ENCODE measurements around the gene SLC35E3. TPM values are rescaled to one million over a fixed set of nuclear protein-coding genes. Genes with fewer than 3 reads are reported as not detected.

SLC35E3 gene
- total and polyA plus RNA-seq, 2 of the 13 experiments (the other 11 are each of a cell fraction or from before 2014, with no cell fraction given), result 13.0 to 22.1 TPM

DNA sequence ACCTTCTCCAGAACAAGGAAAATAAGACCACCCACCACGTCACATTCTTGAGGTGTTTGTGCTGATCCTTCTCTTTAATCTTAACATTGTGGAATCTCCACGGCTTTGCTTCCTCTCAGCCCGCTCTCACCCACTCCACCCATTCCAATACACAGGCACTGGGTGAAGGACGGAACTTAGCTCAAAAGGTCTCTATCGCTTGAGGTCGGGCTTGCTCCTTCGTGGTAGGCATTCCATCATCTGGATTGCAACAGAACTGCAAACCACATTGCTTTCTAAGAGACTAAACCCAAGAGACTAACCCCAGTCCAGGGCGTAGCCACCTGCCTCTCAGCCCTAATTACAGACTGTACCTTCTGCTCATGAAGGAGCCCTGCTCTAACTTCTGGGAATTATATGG lies 38.0 kb downstream of the SLC35E3 start:
- POLR2A ChIA-PET, result interaction anchor here (9.2 kb wide), 1 partner anchor 24 kb away, joined by 184 read pairs; the partner anchor contains the start of gene MDM2
- Histone ChIP-seq H3K9ac (ENCODE audit: insufficient read depth, low read depth, low read length) (no peak overlapping the region), H3K9me3 (ENCODE audit: low read length) (no peaks in the 10 kb centered on the region), H3K27ac (ENCODE audit: extremely low read length, insufficient read depth, low read length) (peak overlapping the region; percentile 15), H3K4me1 (ENCODE audit: insufficient read depth, low read length) (peaks cover 70% of the 10 kb centered on the region), H3K36me3 (replicated peaks in 1 of 2; ENCODE audit: control insufficient read depth in 1 of 2, insufficient read depth in 2 of 2, low read length in 2 of 2) (no peaks in the 10 kb centered on the region; a peak in 2 of 5 replicates), H2AFZ (ENCODE audit: low read length) (no peak overlapping the region), H3K4me2 (ENCODE audit: low read depth, low read length) (no peak overlapping the region), H3K4me3 (replicated peaks in 1 of 3; ENCODE audit: insufficient read depth in 1 of 3, low read depth in 2 of 3, low read length in 3 of 3) (no peak overlapping the region), H3K27me3 (ENCODE audit: control insufficient read depth in 1 of 2, insufficient read depth in 2 of 2, low read length in 2 of 2) (no peaks in the 10 kb centered on the region), H3K79me2 (ENCODE audit: insufficient read depth, low read length) (peaks cover 7% of the 10 kb centered on the region), H4K20me1 (ENCODE audit: insufficient read depth, low read length) (no peaks in the 10 kb centered on the region)
- intact Hi-C loops (cut with micrococcal nuclease; ENCODE audit: unreplicated experiment) (no loop called here), in situ Hi-C loops (cut with HindIII; ENCODE audit: extremely low pct_ligation_motif_present, low pct_unique_long_range_greater_than_20kb) (no loop called here)
- DNase-seq (ENCODE audit: low spot score) (peak; percentile 29), ATAC-seq (peak; percentile 19), FAIRE-seq (no peak)
- BruUV-seq (replicated peaks), result no TSS peak
- CTCF ChIA-PET (ENCODE audit: low intra/inter-chr PET ratio, low total read pairs), result no interaction called here
- 72% methylated on average over 8 of the region's 8 CpGs for WGBS (ENCODE audit: low lambda C conversion rate)
- no peak for TF ChIP-seq ZBTB8A (CRISPR knock-in tag; IDR thresholded peaks at IDR 0.05; ENCODE audit: borderline replicate concordance, low read depth)
- TF ChIP-seq ZNF564 (CRISPR knock-in tag; IDR thresholded peaks at IDR 0.05), result no peak
- no peak for TF ChIP-seq POLR2A (IDR thresholded peaks at IDR 0.05; ENCODE audit: insufficient read depth in 1 of 2, low read depth in 2 of 2, low read length in 2 of 2)
- TF ChIP-seq POLR2G (IDR thresholded peaks at IDR 0.05; ENCODE audit: low read depth, low read length), result no peak
- TF ChIP-seq TEAD2 (CRISPR knock-in tag; IDR thresholded peaks at IDR 0.05), result no peak
- no peak for TF ChIP-seq ZNF251 (CRISPR knock-in tag; IDR thresholded peaks at IDR 0.05)
- no peak for TF ChIP-seq ZNF34 (CRISPR knock-in tag; IDR thresholded peaks at IDR 0.05; ENCODE audit: borderline replicate concordance)
- no peak for TF ChIP-seq ADNP (CRISPR knock-in tag; IDR thresholded peaks at IDR 0.05)
- TF ChIP-seq TOE1 (CRISPR knock-in tag; IDR thresholded peaks at IDR 0.05), result no peak
- TF ChIP-seq ZBTB42 (CRISPR knock-in tag; IDR thresholded peaks at IDR 0.05), result no peak
- TF ChIP-seq ZFP37 (CRISPR knock-in tag; IDR thresholded peaks at IDR 0.05; ENCODE audit: borderline replicate concordance), result no peak
- TF ChIP-seq, protein P1, sequence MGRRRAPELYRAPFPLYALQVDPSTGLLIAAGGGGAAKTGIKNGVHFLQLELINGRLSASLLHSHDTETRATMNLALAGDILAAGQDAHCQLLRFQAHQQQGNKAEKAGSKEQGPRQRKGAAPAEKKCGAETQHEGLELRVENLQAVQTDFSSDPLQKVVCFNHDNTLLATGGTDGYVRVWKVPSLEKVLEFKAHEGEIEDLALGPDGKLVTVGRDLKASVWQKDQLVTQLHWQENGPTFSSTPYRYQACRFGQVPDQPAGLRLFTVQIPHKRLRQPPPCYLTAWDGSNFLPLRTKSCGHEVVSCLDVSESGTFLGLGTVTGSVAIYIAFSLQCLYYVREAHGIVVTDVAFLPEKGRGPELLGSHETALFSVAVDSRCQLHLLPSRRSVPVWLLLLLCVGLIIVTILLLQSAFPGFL (CRISPR knock-in tag; IDR thresholded peaks at IDR 0.05), result no peak
- peak; percentile 31; the same call in 1 of the 2 replicates for TF ChIP-seq SALL1 (CRISPR knock-in tag; IDR thresholded peaks at IDR 0.05)
- peak; percentile 33; the same call in 1 of the 2 replicates for TF ChIP-seq GATAD2A (CRISPR knock-in tag; IDR thresholded peaks at IDR 0.05)
- TF ChIP-seq, protein P2, sequence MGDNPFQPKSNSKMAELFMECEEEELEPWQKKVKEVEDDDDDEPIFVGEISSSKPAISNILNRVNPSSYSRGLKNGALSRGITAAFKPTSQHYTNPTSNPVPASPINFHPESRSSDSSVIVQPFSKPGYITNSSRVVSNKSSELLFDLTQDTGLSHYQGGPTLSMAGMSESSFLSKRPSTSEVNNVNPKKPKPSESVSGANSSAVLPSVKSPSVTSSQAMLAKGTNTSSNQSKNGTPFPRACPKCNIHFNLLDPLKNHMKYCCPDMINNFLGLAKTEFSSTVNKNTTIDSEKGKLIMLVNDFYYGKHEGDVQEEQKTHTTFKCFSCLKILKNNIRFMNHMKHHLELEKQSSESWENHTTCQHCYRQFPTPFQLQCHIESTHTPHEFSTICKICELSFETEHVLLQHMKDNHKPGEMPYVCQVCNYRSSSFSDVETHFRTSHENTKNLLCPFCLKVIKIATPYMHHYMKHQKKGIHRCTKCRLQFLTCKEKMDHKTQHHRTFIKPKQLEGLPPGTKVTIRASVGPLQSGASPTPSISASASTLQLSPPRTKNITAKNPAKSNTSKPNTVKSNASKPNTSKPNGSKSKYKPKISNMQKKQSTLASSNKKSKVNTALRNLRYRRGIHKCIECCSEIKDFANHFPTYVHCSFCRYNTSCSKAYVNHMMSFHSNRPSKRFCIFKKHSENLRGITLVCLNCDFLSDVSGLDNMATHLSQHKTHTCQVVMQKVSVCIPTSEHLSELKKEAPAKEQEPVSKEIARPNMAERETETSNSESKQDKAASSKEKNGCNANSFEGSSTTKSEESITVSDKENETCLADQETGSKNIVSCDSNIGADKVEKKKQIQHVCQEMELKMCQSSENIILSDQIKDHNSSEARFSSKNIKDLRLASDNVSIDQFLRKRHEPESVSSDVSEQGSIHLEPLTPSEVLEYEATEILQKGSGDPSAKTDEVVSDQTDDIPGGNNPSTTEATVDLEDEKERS (CRISPR knock-in tag; IDR thresholded peaks at IDR 0.05), result 0 out of 2 replicates have a peak, but pooled peaks have one; percentile 8
- TF ChIP-seq ZNF264 (CRISPR knock-in tag; IDR thresholded peaks at IDR 0.05), result no peak
- TF ChIP-seq ZNF619 (CRISPR knock-in tag; IDR thresholded peaks at IDR 0.05), result no peak
- TF ChIP-seq NR2F2 (IDR thresholded peaks at IDR 0.05; ENCODE audit: borderline replicate concordance, low read depth), result no peak
- TF ChIP-seq ISX (CRISPR knock-in tag; conservative IDR thresholded peaks at IDR 0.05), result no peak
- TF ChIP-seq PCBP1 (IDR thresholded peaks at IDR 0.05; ENCODE audit: borderline replicate concordance, low read depth, low read length), result no peak
- no peak for TF ChIP-seq MYC (CRISPR knock-in tag; IDR thresholded peaks at IDR 0.05; ENCODE audit: borderline replicate concordance)
- no peak for TF ChIP-seq SP2 (CRISPR knock-in tag; IDR thresholded peaks at IDR 0.05)
- no peak for TF ChIP-seq ZNF205 (CRISPR knock-in tag; IDR thresholded peaks at IDR 0.05)
- TF ChIP-seq, protein P3, sequence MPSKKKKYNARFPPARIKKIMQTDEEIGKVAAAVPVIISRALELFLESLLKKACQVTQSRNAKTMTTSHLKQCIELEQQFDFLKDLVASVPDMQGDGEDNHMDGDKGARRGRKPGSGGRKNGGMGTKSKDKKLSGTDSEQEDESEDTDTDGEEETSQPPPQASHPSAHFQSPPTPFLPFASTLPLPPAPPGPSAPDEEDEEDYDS (CRISPR knock-in tag; IDR thresholded peaks at IDR 0.05), result no peak
- TF ChIP-seq, protein P4, sequence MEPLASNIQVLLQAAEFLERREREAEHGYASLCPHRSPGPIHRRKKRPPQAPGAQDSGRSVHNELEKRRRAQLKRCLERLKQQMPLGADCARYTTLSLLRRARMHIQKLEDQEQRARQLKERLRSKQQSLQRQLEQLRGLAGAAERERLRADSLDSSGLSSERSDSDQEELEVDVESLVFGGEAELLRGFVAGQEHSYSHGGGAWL (CRISPR knock-in tag; IDR thresholded peaks at IDR 0.05), result no peak

All from HepG2 (cell line).